GM19351 (cell line): Measurements from ENCODE around the gene PLPPR2.
A peak's percentile ranks its signal among the peaks of the same experiment; 100 is the strongest.
"Not testable (repeated sequence)": the region's sequence is repeated elsewhere in the genome, so short reads cannot be mapped to it uniquely, and the experiment has no call there.

ENCODE experiments used
- ATAC-seq: cut with Tn5 transposase; IDR thresholded peaks from one replicate; pipeline ENCODE4 v1.9.1; 2021; ENCODE audit warnings: mild to moderate bottlenecking, moderate library complexity; ENCODE audit not compliant: unreplicated experiment

Gene PLPPR2

DNA sequence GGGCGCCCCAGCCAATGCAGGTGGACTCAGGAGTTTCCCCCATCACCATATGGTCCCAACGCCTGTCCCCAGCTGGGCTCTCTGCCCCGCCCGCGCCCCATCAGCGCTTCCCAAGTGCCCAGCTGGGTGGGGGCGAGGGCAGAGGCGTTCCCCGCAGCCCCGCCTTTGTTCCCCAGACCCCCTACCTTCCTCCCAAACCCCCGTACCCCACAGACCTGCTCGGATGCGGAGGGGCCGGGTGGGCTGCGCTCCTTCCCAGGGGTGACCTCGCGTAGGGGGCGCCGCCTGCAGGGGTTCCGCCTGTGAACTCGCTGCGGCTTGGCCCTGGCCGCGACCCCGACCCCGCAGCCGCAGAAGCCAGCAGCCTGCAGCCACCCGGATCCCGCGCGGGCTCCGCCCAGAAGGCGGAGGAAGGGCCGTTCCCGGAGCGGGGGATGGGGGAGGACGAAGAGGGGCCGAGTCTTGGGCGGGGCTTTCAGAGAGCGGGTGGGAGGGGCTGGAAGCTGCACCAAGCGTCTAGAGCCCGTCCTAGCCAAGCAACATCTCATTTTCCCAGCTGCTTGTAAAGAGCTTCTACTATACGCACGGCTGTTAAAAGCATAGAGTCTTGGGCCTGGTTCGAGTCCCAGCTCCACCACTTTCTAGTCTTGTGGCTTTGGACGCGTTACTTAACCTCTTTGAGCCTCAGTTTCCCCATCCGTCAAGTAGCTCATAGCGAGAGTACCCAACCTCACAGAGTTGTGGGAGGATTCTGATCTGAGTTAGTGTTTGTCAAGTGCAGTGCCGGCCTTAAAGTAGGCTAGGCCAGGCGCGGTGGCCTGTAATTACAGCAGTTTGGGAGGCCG, 15.8 kb upstream of the PLPPR2 start, which contains the start of gene RAB3D:
RAB3D (minus strand) TSS at position 404 of the 845 bp plus-strand sequence. CDS start 2,258 bp downstream, outside the sequence.
- ATAC-seq = peak; percentile 59

DNA sequence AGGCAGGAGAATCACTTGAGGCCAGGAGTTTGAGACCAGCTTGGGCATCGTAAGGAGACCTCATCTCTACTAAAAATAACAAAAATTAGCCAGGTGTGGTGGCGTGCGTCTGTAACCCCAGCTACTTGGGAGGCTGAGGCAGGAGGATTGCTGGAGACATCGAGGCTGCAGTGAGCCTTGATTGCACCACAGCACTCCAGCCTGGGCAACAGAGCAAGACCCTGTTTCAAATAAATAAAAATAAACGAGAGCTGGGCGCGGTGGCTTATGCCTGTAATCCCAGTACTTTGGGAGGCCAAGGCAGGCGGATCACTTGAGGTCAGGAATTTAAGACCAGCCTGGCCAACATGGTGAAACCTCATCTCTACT, 15.1 kb upstream of the PLPPR2 start:
- ATAC-seq = not testable (repeated sequence)

- no peak for ATAC-seq
Observed at GRCh38 chr19:11342429-11342828, 12.8 kb upstream of the PLPPR2 start.

DNA sequence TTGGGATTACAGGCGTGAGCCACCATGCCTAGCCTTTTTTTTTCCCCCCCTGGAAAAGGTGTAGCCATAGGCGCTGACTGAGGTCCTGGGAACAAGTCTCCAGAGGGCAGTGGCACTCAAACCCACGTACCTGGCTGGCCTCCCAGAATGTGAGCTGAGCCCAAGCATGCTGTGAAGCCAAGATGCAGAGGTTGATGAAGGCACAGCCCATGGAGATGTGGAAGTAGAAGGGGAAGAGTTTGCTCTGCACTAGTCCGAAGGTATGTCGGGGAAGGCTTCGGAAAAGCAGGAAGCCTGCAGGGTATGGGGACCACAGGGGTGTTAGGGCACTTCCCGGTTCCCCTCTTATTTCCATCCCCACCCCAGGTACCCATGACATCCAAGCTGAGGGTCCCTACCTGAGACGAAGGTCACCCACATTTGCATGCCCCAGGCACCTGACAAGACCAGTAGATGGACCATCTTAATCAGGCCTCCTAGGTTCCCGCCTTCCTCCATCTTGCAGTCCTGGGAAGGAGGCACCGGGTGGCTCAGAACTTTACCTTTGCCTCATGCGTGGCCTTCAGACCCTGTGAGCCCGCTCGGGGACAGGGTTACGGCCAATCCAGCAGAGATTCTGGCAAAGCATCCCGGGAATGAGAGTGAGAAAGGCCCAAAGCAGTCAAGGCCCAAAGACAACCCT, 10.0 kb upstream of the PLPPR2 start:
- ATAC-seq = no peak

DNA sequence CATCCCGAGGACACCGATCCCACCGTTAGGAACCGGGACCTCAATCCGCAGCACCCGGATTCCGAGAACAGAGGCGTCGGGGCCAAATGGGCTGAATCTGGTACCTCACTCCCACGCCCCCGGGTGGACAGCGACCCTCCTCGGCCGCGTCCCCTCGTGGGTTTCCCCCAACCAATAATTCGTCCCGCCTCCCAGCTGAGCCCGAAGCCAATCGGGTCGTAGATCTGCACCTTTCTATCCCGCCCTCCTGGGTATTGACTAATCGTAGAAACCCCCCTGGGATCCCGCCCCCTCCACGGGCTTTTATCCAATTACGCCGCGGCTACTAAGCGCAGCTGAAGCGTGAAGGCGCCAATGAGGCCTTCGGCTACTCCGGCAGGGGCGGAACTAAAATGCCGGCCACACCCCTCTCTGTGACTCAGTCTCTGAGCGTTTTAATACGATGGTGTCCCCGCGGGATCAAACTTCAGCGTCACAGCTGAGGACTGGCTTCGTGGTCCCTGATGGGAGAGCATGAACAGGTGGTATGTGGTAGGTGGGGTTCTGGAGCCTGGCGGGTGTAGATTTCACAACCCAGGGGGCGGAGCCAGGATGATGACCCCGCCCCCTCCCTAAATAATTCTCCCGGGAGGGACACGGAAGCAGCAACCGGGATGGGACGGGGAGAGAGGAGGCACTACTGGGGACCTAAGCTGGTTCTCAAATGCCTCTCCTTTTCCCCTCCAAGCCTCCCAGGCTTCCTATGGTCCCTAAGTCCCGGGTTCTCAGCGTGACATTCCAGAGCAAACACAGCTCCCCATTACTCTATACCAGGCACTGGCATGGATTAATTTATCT, 8.9 kb upstream of the PLPPR2 start, which contains the start of the genes CCDC159 and TMEM205:
CCDC159 (plus strand) TSS at position 416 of the 837 bp plus-strand sequence; CDS start at position 504, 88 bp downstream.
TMEM205 (minus strand) TSS at position 165 of the 837 bp plus-strand sequence. CDS start 649 bp downstream, outside the sequence.
- ATAC-seq = peak; percentile 90

DNA sequence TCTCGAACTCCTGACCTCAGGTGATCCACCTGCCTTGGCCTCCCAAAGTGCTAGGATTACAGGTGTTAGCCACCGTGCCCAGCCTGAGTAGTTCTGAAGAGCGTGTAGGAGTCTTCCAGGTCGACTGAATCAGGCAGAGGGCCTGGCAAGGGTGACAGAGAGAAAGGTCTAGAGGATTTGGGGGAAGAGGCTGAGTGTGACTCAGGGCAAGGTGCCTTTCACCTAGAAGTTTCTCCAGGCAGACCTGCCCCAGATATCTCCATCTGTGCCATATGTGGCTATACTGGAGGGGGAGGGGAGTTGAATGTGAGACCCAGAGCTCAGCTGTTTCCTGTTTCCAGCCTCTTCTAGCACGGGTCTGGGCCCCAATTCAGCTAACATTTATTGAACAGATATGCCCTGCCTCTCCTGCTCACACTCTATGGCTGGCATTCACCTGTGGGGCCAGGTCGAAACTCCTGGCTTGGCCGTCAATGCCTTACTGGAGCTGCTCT, 7.6 kb upstream of the PLPPR2 start:
- ATAC-seq = no peak

DNA sequence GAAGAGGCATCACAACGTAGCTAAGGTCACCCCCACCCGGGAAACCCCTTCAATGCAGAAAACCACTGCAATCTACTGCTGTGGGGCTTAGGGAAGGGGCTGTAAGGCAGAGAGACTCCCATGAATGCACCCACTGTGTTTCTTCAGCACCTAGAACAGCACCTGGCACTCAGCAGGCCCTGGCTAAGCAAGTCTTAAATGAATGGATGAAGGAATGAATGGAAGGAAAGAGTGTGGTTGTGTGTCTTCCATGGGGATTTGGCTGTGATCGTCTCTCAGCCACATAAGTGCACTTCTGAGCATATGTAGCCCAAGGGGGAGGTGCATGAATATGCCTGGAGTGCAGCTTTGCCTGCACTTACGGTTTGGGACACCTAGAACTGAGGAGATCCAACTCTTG, 6.1 kb upstream of the PLPPR2 start:
- no peak for ATAC-seq

DNA sequence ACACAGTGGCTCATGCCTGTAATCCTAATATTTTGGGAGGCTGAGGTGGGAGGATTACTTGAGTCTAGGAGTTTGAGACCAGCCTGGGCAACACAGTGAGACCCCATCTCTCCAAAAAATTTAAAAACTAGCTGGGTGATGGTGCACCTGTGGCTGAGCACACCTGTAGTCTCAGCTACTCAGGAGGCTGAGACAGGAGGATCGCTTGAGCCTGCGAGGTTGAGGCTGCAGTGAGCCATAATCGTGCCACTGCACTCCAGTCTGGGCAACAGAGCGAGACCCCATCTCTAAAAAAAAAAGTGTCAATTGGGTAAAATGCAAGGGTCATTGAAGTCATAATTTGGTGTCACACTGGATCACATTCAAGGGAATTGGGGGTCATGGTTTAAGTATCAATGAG, 1.1 kb upstream of the PLPPR2 start:
- ATAC-seq = not testable (repeated sequence)

GRCh38 chr19:11356074-11356397, 804 bp downstream of the PLPPR2 start:
- no peak for ATAC-seq

DNA sequence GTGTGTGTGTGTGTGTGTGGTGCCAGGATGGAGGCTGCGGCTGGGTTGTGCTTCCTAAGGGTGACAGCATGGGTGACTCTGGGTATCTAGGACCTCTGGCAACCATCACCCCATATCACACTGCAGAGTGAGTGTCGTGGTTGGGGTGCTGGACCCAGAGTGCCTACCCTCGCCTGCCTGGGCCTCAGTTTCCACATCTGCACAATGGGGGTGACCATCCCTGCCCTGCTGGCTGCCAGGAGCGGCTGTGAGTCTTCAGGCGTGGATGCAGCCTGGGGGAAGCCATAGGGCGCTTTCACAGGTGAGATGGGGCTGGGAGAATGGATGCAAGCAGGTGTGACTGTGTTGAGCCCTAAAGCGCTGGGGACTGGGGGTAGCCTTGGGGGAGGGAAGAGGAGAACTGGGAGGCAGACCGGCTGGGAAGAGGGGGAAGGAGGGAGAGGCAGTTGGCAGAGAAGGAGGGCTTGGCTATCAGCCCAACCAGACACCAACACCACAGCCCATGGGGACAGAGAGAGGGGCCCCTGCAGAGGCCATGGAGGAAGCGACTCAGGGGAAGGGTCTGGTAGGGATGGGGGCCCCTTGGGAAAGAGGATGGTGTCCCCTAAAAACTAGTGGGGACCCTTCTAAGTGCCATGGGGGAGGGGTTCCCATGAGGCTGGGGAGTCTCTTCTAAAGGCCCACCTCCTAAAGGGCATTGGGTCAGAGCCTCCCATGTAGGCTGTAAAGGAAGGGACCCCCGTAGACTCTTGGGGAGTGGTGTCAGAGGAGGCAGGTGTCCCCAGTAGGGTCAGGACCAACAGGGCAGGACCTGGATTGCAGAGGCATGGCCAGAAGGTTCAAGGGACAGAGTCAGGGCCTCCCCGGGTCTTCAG, 1.7 kb downstream of the PLPPR2 start:
- no peak for ATAC-seq

GRCh38 chr19:11359421-11359820, 4.2 kb downstream of the PLPPR2 start:
- ATAC-seq = no peak

GRCh38 chr19:11361037-11361770, 6.0 kb downstream of the PLPPR2 start:
- no peak for ATAC-seq

GRCh38 chr19:11361771-11362731, 6.8 kb downstream of the PLPPR2 start:
- ATAC-seq = no peak

DNA sequence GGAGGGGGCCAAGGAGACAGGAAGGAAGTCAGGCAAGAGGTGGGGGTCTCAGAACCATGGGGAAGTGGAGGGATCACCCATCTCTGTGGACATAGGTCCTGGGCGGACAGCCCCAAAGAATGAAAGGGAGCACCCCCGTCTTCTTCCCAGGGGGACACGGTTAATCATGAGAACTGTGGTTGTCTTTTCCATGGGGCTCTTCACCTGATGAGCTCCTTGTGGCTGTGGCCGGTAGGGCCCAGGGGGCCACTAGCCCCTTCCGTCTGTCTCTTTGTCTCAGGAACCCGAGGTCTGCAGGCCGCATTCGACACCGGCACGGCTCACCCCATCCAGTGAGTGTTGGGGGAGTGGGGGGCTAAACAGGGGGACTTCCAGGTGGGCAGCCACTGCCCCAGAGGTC, 8.6 kb downstream of the PLPPR2 start:
- no peak for ATAC-seq

GRCh38 chr19:11364296-11364904, 9.2 kb downstream of the PLPPR2 start:
- no peak for ATAC-seq

- ATAC-seq = no peak
Observed at GRCh38 chr19:11364935-11365334, 9.7 kb downstream of the PLPPR2 start.

DNA sequence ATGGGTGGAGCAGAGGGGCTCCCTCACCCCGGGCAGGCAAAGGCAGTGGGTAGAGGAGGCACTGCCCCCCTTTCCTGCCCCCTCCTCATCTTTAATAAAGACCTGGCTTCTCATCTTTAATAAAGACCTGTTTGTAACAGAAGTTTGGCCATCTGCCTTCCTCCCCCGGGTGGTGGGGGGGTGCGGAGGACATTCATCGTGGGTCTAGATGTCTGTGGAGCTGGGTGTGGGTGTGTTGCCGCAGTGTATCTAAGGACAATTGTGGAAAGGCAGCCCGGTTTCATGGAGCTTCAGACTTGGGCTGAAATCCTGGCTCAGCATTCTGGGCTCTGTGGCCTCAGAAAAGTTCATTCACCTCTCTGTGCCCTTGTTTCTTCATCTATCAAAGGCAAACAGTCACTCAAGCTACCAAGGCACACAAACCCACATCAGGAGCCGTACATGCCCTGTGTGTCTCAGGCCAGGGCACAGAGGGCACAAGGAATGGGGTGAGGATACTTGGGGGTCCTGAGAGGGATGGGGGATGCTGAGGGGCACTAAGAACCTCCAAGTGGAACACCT, 10.4 kb downstream of the PLPPR2 start:
- ATAC-seq = no peak
